GM23338 (cell line): ENCODE results near the gene TRPC4AP. TPM values are rescaled to one million over a fixed set of nuclear protein-coding genes. Genes with fewer than 3 reads are reported as not detected.
"Not testable (repeated sequence)": the region's sequence is repeated elsewhere in the genome, so short reads cannot be mapped to it uniquely, and the experiment has no call there.

Experiments
- ATAC-seq: fragments of 200-7000 bp; cut with Tn5 transposase; 3 replicates; pipeline ENCODE4 v1.9.1; 2020
- DNase-seq: peaks from one replicate; pipeline ENCODE4 v3.0.0-alpha.2; 2015; ENCODE audit warnings: low spot score
- H2AFZ ChIP-seq: fragments of 200-600 bp; sonication (generic); 2 replicates; pipeline ENCODE4 v1.8.0; 2016; ENCODE audit warnings: antibody characterized with exemption, mild to moderate bottlenecking, moderate library complexity
- H3F3A ChIP-seq: fragments of 200-600 bp; sonication (generic); replicated peaks from 2 replicates; pipeline ENCODE4 v1.8.0; 2017; ENCODE audit warnings: antibody characterized with exemption, mixed run types, low read depth
- H3K27ac ChIP-seq: fragments of 200-600 bp; sonication (generic); 2 replicates; pipeline ENCODE4 v1.6.1; 2016; ENCODE audit warnings: low read depth
- H3K27me3 ChIP-seq: fragments of 200-600 bp; sonication (generic); 2 replicates; pipeline ENCODE4 v1.8.0; 2016; ENCODE audit warnings: mild to moderate bottlenecking, mixed run types, moderate library complexity; ENCODE audit not compliant: insufficient read depth
- H3K36me3 ChIP-seq: fragments of 200-600 bp; sonication (generic); 2 replicates; pipeline ENCODE4 v1.8.0; 2016; ENCODE audit warnings: mild to moderate bottlenecking; ENCODE audit not compliant: insufficient read depth
- H3K4me1 ChIP-seq: fragments of 200-600 bp; sonication (generic); 2 replicates; pipeline ENCODE4 v1.8.0; 2016; ENCODE audit warnings: mild to moderate bottlenecking, moderate library complexity; ENCODE audit not compliant: insufficient read depth
- H3K4me2 ChIP-seq: fragments of 200-600 bp; sonication (generic); 2 replicates; pipeline ENCODE4 v1.7.1; 2017; ENCODE audit warnings: mixed run types
- H3K4me3 ChIP-seq: fragments of 200-600 bp; sonication (generic); 2 replicates; pipeline ENCODE4 v1.6.1; 2016; ENCODE audit warnings: mixed run types
- H3K79me2 ChIP-seq: fragments of 200-600 bp; sonication (generic); replicated peaks from 2 replicates; pipeline ENCODE4 v1.8.0; 2017; ENCODE audit warnings: mild to moderate bottlenecking; ENCODE audit not compliant: insufficient read depth
- H3K9me2 ChIP-seq: fragments of 200-600 bp; sonication (generic); 2 replicates; pipeline ENCODE4 v1.8.0; 2017; ENCODE audit not compliant: insufficient read depth
- H4K20me1 ChIP-seq: fragments of 200-600 bp; sonication (generic); replicated peaks from 2 replicates; pipeline ENCODE4 v1.8.0; 2017; ENCODE audit warnings: mild to moderate bottlenecking; ENCODE audit not compliant: insufficient read depth
- H3K27ac Mint-ChIP-seq: 2 replicates; pipeline ENCODE4 v1.8.0; 2020; ENCODE audit warnings: inconsistent platforms, mild to moderate bottlenecking, moderate library complexity, mixed read lengths
- H3K27me3 Mint-ChIP-seq: 3 replicates; pipeline ENCODE4 v1.8.0; 2022; ENCODE audit warnings: low read depth, mild to moderate bottlenecking, moderate library complexity, mixed read lengths, inconsistent platforms; ENCODE audit not compliant: insufficient read depth, poor library complexity
- H3K36me3 Mint-ChIP-seq: 3 replicates; pipeline ENCODE4 v1.8.0; 2021; ENCODE audit warnings: low read depth, mild to moderate bottlenecking, inconsistent platforms, moderate library complexity, mixed read lengths
- H3K4me1 Mint-ChIP-seq: 3 replicates; pipeline ENCODE4 v1.8.0; 2020; ENCODE audit warnings: mild to moderate bottlenecking, inconsistent platforms, mixed read lengths
- H3K4me3 Mint-ChIP-seq: 3 replicates; pipeline ENCODE4 v1.8.0; 2021; ENCODE audit warnings: moderate library complexity, mild to moderate bottlenecking, inconsistent platforms, mixed read lengths
- H3K9me3 Mint-ChIP-seq: 3 replicates; pipeline ENCODE4 v1.8.0; 2020; ENCODE audit warnings: moderate library complexity, mild to moderate bottlenecking, inconsistent platforms, mixed read lengths
- CREB1 ChIP-seq: fragments of 250-450 bp; sonication (Bioruptor Pico); IDR thresholded peaks from 2 replicates; pipeline ENCODE4 v1.5.0; 2020; ENCODE audit warnings: low read depth, mild to moderate bottlenecking, moderate library complexity
- EZH2phosphoT487 ChIP-seq: fragments of 200-600 bp; sonication (generic); IDR thresholded peaks from one replicate; pipeline ENCODE4 v1.8.1; 2018; ENCODE audit warnings: antibody characterized with exemption; ENCODE audit not compliant: unreplicated experiment
- STAT1 ChIP-seq: IDR thresholded peaks from one replicate; pipeline ENCODE4 v1.6.1; 2016; ENCODE audit warnings: antibody characterized with exemption; ENCODE audit not compliant: unreplicated experiment
- ZNF114 ChIP-seq: fragments of 250-450 bp; sonication (Bioruptor Pico); IDR thresholded peaks from 2 replicates; pipeline ENCODE4 v1.5.0; 2020; ENCODE audit warnings: mild to moderate bottlenecking, moderate library complexity
- ZNF331 ChIP-seq: fragments of 250-450 bp; sonication (Bioruptor Pico); IDR thresholded peaks from 2 replicates; pipeline ENCODE4 v1.5.0; 2020; ENCODE audit warnings: low read depth, mild to moderate bottlenecking, moderate library complexity
- polyA plus RNA-seq: library from polyadenylated mRNA; unstranded; fragments of >200 nt; fragmentation: Nextera tagmentation; extraction: Ambion mirVana; gene quantifications from 2 replicates; pipeline ENCODE4 v1.2.1, GENCODE V29; 2016
- total RNA-seq: library from RNA; depleted of rRNA; stranded (reverse); fragments of >200 nt; shearing (Covaris generic); gene quantifications from 2 replicates; pipeline ENCODE4 v1.2.3, GENCODE V29; 2014
- TF ChIP-seq, protein P1 (sequence below): IDR thresholded peaks from one replicate; pipeline ENCODE4 v1.6.1; 2018; ENCODE audit warnings: antibody characterized with exemption; ENCODE audit not compliant: unreplicated experiment
- TF ChIP-seq, protein P2 (sequence below): IDR thresholded peaks from 2 replicates; pipeline ENCODE4 v1.6.1; 2016; ENCODE audit warnings: antibody characterized with exemption
- TF ChIP-seq, protein P3 (sequence below), 2 experiments: fragments of 200-600 bp in 1 of 2; sonication (generic) in 1 of 2; conservative IDR thresholded peaks; 2 replicates each; pipeline versions ENCODE4 v1.5.1 to v1.6.1; 2016 to 2017; ENCODE audit warnings: antibody characterized with exemption in 2 of 2, low read depth in 2 of 2, mild to moderate bottlenecking in 2 of 2, moderate library complexity in 1 of 2

Gene TRPC4AP
- total and polyA plus RNA-seq, 2 experiments from 2014 or later, result 48.8 to 89.5 TPM

DNA sequence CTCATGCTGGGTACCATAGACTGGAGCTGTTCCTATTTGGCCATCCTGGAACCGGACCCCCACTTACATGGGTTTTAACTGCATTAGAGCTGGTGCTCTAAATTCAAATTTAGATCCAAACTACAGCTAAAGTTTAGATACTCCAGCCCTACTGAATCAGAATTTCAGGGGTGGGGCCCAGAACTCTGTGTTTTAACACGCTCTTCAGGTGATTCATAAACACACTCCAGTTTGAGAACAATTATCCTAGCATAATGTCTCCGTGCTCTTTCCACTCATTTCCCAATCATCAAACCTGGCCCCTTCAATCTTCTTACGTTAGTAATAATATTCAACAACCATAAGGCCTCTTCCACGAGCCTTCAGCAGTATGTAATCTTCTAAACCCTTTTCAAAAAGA, 15.3 kb downstream of the TRPC4AP start:
- H3K9me2 ChIP-seq, result no peaks in the 10 kb centered on the region
- H3K4me3 Mint-ChIP-seq, result no peak overlapping the region
- no peak overlapping the region for H2AFZ ChIP-seq
- H4K20me1 ChIP-seq, result peaks cover 10% of the 10 kb centered on the region
- peaks cover 53% of the 10 kb centered on the region for H3K9me3 Mint-ChIP-seq
- ATAC-seq (no peak), DNase-seq (no peak)
- peaks cover 32% of the 10 kb centered on the region for H3K36me3 ChIP-seq
- H3K4me2 ChIP-seq, result no peak overlapping the region
- 0 out of 2 replicates have a peak overlapping the region, but pooled peaks have one; percentile 23 for H3K4me3 ChIP-seq
- no peaks in the 10 kb centered on the region for H3F3A ChIP-seq
- H3K4me1 Mint-ChIP-seq, result no peaks in the 10 kb centered on the region
- no peaks in the 10 kb centered on the region for H3K27me3 ChIP-seq
- peaks cover 71% of the 10 kb centered on the region for H3K79me2 ChIP-seq
- peaks cover 71% of the 10 kb centered on the region for H3K36me3 Mint-ChIP-seq
- no peaks in the 10 kb centered on the region for H3K4me1 ChIP-seq
- no peak overlapping the region for H3K27ac ChIP-seq
- H3K27me3 Mint-ChIP-seq, result no peaks in the 10 kb centered on the region
- TF ChIP-seq STAT1, result no peak
- TF ChIP-seq, protein P1, sequence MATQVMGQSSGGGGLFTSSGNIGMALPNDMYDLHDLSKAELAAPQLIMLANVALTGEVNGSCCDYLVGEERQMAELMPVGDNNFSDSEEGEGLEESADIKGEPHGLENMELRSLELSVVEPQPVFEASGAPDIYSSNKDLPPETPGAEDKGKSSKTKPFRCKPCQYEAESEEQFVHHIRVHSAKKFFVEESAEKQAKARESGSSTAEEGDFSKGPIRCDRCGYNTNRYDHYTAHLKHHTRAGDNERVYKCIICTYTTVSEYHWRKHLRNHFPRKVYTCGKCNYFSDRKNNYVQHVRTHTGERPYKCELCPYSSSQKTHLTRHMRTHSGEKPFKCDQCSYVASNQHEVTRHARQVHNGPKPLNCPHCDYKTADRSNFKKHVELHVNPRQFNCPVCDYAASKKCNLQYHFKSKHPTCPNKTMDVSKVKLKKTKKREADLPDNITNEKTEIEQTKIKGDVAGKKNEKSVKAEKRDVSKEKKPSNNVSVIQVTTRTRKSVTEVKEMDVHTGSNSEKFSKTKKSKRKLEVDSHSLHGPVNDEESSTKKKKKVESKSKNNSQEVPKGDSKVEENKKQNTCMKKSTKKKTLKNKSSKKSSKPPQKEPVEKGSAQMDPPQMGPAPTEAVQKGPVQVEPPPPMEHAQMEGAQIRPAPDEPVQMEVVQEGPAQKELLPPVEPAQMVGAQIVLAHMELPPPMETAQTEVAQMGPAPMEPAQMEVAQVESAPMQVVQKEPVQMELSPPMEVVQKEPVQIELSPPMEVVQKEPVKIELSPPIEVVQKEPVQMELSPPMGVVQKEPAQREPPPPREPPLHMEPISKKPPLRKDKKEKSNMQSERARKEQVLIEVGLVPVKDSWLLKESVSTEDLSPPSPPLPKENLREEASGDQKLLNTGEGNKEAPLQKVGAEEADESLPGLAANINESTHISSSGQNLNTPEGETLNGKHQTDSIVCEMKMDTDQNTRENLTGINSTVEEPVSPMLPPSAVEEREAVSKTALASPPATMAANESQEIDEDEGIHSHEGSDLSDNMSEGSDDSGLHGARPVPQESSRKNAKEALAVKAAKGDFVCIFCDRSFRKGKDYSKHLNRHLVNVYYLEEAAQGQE, result no peak
- H3K27ac Mint-ChIP-seq, result no peak overlapping the region

DNA sequence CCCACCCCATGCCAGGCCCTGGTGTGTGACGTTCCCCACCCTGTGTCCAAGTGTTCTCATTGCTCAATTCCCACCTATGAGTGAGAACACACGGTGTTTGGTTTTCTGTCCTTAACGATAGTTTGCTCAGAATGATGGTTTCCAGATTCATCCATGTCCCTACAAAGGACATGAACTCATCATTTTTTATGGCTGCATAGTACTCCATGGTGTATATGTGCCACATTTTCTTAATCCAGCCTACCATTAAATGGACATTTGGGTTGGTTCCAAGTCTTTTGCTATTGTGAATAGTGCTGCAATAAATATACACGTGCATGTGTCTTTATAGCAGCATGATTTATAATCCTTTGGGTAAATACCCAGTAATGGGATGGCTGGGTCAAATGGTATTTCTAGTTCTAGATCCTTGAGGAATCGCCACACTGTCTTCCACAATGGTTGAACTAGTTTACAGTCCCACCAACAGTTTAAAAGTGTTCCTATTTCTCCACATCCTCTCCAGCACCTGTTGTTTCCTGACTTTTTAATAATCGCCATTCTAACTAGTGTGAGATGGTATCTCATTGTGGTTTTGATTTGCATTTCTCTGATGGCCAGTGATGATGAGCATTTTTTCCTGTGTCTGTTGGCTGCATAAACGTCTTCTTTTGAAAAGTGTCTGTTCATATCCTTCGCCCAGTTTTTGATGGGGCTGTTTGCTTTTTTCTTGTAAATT, 21.0 kb downstream of the TRPC4AP start:
- not testable (repeated sequence) for H3K4me1 Mint-ChIP-seq, ATAC-seq, DNase-seq, H3K4me2 ChIP-seq, H3K27me3 ChIP-seq, H3K27me3 Mint-ChIP-seq, H2AFZ ChIP-seq, H3K4me3 ChIP-seq, H3K27ac ChIP-seq, H3F3A ChIP-seq, H3K4me3 Mint-ChIP-seq, H3K27ac Mint-ChIP-seq, H3K9me2 ChIP-seq, H3K4me1 ChIP-seq
- H3K36me3 Mint-ChIP-seq, result peaks cover 52% of the 10 kb centered on the region
- peaks cover 40% of the 10 kb centered on the region; the same call in 2 of the 3 replicates for H3K9me3 Mint-ChIP-seq
- peaks cover 69% of the 10 kb centered on the region for H3K79me2 ChIP-seq
- H3K36me3 ChIP-seq, result peaks cover 20% of the 10 kb centered on the region; the same call in 1 of the 2 replicates
- H4K20me1 ChIP-seq, result peaks cover 10% of the 10 kb centered on the region

DNA sequence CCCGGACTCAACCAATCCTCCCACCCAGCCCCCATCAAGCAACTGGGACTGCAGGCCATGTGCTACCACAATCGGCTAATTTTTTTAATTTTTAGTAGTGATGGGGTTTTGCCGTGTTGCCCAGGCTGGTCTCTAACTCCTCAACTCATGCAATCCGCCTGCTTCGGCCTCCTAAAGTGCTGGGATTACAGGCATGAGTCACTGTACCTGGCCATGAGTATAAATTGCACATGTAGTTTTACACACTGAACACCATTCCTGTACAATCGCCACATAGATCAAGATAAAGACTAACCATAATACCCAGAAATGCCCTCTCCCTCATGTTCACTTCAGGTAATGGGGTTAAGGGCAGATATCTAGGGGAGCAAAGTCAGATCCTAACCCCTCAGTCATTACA, 26.4 kb downstream of the TRPC4AP start:
- Mint-ChIP-seq H3K27ac (no peak overlapping the region; the same call in 1 of the 2 replicates), H3K4me1 (peaks cover 26% of the 10 kb centered on the region), H3K36me3 (peaks cover 7% of the 10 kb centered on the region; the same call in 2 of the 3 replicates), H3K9me3 (no peaks in the 10 kb centered on the region), H3K27me3 (peaks cover 1% of the 10 kb centered on the region), H3K4me3 (no peak overlapping the region)
- Histone ChIP-seq H3K27me3 (no peaks in the 10 kb centered on the region), H3K79me2 (peaks cover 93% of the 10 kb centered on the region), H2AFZ (no peak overlapping the region), H3K36me3 (0 out of 2 replicates have a peak, but pooled peaks cover 8% of the 10 kb centered on the region), H4K20me1 (peaks cover 13% of the 10 kb centered on the region), H3K4me1 (peaks cover 15% of the 10 kb centered on the region), H3K4me3 (no peak overlapping the region), H3F3A (0 out of 2 replicates have a peak, but pooled peaks cover 3% of the 10 kb centered on the region), H3K27ac (no peak overlapping the region), H3K4me2 (no peak overlapping the region), H3K9me2 (no peaks in the 10 kb centered on the region)
- DNase-seq, result no peak
- ATAC-seq, result no peak; the same call in 2 of the 3 replicates
- no peak for TF ChIP-seq EZH2phosphoT487
- no peak for TF ChIP-seq CREB1 (CRISPR knock-in tag)
- TF ChIP-seq, protein P2, sequence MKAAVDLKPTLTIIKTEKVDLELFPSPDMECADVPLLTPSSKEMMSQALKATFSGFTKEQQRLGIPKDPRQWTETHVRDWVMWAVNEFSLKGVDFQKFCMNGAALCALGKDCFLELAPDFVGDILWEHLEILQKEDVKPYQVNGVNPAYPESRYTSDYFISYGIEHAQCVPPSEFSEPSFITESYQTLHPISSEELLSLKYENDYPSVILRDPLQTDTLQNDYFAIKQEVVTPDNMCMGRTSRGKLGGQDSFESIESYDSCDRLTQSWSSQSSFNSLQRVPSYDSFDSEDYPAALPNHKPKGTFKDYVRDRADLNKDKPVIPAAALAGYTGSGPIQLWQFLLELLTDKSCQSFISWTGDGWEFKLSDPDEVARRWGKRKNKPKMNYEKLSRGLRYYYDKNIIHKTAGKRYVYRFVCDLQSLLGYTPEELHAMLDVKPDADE, result no peak
- TF ChIP-seq ZNF114 (CRISPR knock-in tag), result no peak
- TF ChIP-seq, protein P3, sequence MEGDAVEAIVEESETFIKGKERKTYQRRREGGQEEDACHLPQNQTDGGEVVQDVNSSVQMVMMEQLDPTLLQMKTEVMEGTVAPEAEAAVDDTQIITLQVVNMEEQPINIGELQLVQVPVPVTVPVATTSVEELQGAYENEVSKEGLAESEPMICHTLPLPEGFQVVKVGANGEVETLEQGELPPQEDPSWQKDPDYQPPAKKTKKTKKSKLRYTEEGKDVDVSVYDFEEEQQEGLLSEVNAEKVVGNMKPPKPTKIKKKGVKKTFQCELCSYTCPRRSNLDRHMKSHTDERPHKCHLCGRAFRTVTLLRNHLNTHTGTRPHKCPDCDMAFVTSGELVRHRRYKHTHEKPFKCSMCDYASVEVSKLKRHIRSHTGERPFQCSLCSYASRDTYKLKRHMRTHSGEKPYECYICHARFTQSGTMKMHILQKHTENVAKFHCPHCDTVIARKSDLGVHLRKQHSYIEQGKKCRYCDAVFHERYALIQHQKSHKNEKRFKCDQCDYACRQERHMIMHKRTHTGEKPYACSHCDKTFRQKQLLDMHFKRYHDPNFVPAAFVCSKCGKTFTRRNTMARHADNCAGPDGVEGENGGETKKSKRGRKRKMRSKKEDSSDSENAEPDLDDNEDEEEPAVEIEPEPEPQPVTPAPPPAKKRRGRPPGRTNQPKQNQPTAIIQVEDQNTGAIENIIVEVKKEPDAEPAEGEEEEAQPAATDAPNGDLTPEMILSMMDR (conservative IDR thresholded peaks at IDR 0.05; ENCODE audit: low read depth in 2 of 2), result no peak
- TF ChIP-seq ZNF331 (CRISPR knock-in tag), result no peak
- TF ChIP-seq, protein P1, result no peak
